ENCODE data around the gene CCNG2.
A peak's percentile ranks its signal among the peaks of the same experiment; 100 is the strongest.

Gene CCNG2

DNA sequence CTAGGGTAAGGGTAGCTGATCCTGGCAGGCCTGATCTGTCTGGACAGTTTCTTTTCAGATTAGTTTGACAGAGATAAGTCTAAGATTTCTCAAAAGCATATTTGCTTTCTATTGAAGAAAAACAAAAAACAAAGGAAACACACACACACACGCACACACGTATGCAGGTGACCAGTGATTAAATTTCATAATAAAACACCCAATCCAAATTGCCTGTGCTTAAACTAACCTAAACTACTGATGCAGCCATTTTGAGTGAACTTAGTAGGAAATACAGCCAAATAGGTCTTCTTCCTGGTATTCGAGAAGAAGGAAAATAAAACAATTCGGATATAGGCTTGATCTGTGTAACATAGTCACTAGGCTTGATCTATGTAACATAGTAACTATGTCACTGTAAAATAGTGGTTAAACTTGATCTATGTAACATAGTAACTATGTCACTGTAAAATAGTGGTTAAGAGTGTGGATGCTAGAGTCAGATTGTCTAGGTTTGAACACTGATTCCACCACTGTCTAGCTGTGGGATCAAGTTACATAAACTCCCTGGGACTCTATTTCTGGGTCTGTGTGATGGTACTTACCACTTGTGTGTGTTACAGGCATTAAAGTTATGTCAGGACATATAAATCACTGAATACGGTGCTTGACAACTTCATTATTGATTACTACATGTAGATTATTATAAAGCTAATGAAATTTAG, 9.8 kb upstream of the CCNG2 start:
- DNase-seq (ENCODE audit: low spot score): no peak

DNA sequence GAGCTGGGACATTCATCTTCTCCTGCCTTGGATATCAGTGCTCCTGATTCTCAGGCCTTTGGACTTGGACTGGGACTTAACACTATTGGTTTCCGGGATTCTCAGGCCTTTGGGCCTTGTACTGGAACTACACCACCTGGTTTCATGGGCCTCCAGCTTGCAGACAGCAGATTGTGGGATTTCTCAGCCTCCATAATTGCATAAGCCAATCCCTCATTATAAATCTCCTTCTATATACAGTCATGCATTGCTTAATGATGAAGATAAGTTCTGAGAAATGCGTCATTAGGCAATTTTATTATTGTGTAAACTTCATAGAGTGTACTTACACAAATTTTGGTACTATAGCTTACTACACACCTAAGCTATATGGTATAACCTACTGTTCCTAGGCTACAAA, 8.9 kb upstream of the CCNG2 start:
- DNase-seq (ENCODE audit: low spot score): no peak

DNA sequence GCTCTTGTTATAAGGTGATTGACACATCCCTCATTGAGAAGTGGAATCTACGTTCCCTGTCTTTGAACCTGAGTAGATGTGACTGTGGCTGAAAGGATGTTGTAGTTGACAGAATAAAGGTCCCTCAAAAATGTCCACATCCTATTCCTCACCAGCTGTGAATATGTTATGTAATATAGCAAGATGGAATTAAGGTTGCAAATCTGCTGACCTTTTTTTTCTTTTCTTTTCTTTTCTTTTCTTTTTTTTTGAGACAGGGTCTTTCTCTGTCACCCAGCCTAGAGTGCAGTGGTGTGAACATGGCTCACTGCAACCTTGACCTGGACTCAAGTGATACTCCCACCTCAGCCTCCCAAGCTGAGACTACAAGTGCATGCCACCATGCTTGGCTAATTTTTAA, 7.2 kb upstream of the CCNG2 start:
- DNase-seq (ENCODE audit: low spot score): no peak

DNA sequence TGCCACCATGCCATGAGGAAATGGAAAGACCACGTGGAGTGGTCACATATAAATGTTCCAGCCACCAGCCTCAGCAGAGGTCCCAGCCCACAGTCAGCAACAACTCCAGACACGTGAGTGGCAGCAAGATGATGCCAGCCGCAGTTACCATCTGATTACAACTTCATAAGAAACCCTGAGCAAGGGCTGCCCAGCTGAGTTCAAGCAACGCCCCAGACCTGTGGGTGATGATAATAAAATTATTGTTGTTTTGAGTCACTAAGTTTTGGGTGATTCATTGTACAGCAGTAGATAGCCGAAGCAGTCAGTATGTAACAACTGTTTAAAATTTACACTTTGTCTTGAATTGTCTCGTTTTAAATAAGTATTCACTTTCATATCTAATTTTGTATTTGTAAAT, 5.8 kb upstream of the CCNG2 start:
- DNase-seq (ENCODE audit: low spot score): no peak

DNA sequence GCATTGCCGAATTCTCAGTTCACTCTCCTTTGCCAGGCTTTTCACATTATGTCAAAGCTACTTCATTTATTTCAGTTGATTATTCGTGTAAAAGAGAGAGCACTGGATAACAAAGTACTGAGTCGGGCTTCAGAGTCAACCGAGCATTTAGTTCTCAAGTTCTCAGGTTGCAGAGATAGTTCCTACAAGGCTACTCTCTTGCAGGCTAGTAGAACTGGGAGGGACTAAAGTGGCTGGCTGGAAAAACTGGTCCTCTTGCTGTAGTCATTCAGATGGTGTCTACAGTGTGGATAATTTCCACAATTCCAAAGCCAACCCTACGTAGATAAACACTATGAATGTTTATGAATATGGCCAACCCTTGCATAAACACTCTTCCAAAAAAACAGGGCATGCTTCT, 4.6 kb upstream of the CCNG2 start:
- DNase-seq (ENCODE audit: low spot score): no peak

DNA sequence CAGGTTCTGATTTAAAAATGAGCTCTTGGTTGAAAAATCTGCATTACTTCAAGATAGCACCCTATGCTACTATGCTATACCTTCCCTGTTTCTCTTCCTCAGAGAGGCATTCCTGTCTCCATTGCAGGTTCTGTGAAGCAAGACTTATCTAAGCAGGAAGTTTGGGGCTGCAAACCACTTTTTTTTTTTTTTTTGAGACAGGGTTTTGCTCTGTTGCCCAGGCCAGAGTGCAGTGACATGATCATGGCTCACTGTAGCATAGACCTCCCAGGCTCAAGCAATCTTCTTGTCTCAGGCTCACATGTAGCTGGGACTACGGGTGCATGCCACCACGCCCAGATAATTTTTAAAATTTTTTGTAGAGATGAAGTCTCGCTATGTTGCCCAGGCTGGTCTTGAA, 4.0 kb upstream of the CCNG2 start:
- no peak for DNase-seq (ENCODE audit: low spot score)

DNA sequence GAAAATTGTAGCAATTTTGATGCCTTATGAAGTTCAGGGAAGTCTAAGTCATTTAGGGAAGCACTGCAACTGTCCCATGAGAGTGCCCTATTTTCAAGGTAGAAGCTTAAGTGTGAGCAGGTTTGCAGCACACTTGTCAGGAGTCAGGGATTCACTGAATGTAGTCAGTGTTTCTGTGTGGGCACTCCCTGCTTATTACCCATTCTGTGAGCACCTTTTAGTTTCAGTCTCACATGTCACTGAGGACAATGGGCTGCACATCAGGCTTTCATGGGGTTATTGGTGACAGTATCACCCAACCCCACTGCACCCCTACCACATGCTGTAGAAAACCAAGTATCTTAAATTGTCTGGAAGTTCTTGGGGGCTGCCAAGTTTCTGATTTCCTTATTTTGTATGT, 2.9 kb upstream of the CCNG2 start:
- DNase-seq (ENCODE audit: low spot score): no peak

DNA sequence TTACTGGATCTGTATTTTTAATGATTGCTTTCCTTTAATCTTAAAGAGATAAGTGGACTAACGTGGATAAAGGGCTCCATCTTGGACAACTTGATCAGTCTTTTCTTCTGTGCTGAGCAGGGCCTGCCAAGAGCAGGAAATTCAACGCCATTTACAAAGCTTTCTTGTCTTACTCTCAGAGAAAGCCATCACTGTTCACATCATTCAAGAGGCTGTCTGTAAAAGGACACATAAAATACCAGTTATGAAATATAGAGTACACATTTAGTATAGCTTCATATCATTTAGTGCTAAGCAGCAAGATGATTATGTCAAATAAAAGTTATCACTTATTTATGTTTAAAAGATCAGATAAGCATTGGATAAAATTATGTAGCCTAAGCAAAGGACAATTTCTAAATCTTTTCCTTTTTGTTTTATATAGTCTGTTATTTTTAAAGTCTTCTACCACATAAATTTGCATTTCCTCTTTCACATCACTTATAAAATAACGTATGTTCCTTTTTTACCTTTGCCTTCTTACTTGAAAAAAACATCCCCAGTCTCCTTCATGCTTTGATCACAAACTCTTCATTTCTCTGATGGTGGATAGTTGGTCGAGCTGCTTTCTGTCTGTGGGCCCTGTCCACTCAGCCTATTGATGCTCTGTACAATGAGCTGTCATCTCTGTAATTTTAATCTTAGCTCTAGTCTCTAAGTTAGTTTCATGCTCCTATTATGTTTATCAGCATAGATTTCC, 2.1 kb upstream of the CCNG2 start:
- peak; percentile 60 for DNase-seq (ENCODE audit: low spot score)

DNA sequence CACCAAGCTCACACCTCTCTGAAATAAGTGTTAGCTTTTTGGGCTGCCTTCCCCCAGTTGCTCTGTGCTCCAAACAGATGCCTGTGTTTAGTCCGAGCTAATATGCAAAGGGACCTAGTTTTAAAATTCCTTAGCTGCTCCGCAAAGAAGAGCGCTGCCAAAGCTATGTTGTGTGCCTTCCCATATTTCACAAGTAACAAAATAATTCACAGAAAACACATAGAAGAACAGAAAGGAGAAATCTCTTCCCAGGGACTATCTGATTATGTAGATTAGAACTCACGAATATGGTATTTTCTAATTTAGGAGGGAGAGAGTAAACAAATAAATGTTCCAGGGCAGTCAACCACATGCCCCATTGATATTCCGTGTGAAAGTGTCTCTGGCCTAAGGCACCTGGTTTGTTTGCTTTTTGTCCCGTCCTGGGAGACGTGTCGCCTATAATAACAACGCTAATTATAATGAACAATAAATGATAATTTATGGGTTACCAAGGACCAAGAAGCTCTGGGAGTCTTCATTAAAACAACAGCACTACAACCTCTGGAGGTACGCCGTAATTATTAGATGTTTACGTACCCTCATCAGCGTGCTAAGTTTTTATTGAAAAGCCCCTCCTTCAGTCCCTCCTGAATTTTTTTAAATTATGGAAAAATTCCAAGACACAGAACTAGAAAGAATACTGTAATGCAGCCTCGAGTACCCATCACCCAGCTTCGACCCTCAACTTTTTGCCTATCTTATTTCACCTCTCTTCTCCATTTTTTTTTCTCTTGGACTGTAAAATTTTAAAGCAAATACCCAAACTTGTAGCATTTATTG, 1.2 kb upstream of the CCNG2 start:
- peak; percentile 18 for DNase-seq (ENCODE audit: low spot score)

DNA sequence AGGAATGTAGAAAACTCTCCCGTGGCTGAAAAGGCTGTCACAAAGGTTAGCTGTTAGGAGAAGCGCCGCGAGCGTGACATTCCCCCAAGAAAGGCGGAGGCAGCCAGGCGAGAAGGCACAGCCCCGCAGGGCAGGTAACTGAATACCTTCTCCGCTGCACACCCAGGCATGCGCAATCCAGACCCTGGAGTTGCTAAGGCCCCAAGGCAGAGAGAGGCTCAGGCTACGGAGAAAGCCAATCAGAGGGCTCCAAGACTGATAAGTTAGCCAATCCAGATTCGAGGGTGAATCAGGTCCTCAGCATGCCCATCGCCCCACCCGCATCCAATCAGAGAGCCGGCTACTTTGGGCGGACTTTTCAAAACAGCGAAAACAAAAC, 485 bp upstream of the CCNG2 start:
- peak; percentile 99 for DNase-seq (ENCODE audit: low spot score)

DNA sequence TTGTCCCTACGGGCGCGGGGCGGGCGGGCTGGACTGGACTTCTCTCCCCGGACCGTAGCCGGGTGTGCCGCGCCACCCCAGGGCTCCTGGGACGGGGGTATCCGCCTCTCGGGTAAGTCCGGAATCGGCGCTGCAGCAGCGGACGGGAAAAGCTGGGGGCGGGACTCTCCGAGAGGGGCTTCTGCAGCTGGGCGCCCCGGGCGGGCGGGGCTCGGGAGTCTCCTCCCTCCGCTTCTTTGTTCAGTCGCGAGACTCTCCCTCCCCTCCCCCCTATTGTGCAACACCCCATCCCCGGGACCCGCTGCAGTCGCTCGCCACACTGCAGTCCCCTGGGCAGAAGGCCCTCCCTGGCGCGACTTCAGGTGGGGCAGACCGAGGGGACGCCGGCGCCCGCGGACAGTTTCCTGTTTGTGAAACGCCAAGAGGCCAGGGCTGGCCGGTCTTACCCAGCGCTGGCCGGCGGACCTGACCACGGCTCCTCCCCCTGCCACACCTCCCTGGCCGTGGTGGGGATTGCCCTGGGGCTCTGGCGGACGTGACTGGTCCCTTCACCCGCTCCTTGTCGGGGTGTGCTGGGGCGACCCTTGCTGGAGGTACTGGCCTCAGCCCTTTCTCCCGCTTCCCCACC, 966 bp downstream of the CCNG2 start:
- peak; percentile 82 for DNase-seq (ENCODE audit: low spot score)

DNA sequence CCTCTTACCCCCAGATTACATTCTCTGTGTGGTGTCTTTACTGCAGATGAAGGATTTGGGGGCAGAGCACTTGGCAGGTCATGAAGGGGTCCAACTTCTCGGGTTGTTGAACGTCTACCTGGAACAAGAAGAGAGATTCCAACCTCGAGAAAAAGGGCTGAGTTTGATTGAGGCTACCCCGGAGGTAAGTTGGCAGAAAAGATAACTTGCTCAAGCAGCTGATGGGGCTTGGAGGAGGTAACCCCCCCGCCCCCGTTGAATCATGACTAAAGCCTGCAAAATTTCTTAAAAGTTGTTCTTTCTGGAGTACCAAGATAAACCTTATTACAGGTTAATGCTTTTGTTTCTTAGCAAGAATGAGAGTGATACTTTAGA, 1.5 kb downstream of the CCNG2 start:
- DNase-seq (ENCODE audit: low spot score): no peak

DNA sequence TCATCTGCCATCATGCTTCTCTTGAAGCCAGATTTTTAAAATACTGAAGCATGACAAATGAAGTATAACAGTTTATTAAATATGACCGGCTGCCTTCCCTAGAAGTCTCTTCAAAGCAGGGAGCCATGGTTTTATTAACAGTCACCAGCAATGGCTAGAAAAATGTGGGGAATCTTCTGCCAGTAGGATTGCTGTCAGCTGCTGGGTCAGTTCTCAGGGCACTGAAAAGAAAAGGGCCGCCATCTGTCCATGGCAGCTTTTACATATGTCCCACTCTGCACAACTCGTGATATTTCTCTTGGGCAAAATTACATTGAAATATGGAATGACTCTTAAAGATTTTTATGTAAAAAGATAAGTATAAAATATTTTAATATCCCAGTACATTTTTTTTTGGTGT, 2.8 kb downstream of the CCNG2 start:
- DNase-seq (ENCODE audit: low spot score): no peak

DNA sequence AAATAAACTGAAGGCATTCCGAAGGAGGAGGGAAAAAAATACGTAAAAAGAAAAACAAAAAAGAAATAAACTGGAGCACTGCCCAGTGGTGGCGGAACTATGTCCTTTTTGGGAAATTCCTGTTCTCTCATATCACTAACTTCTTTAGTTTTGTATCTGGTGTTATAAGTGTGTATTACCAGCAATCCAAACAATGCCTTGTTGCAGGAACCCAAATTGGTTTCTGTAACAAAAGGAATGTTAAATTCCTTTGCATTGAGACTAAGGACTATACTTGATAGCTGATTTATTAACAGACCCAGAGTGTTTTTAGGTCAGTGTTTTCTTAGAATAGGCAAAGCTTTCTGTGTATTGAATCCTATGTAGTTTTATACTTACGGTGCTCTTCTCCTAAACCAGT, 6.6 kb downstream of the CCNG2 start:
- no peak for DNase-seq (ENCODE audit: low spot score)

DNA sequence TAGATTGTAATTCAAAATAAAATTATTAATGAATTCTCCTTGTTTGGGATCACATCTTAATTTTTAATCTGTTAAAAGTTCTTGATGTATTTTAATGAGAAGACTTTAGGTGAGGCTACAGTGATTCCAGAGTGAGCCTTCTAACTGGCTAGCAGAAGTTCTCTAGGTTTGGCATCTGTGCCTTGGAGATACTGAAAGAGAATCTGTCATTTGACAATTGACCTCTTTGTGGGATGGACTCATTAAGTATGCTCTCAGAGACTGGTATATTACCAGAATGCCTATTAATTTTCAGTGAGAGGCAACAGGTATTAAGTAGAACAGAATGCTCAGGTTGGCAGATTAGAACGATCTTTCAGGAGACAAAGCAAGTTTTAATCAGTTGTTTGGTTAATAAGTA, 10.2 kb downstream of the CCNG2 start:
- DNase-seq (ENCODE audit: low spot score): no peak

DNA sequence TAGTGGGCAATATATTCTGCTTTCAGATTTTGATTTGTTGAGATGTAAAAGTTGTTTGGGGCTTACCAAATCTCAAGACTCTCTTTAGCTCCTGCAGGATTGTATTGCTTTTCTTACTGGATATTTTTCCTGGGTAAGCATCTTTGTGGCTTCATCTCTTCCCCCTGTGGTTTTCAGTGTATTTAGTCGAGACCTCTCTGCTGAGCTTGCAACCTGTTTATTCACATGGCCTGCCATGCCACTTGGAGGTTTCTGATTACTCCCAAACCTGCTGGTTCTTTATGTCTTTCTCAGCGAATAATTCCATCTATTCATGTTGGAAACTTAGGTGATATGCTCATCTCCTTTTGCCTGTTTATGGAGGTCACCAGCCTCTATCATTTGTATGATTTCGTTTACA, 10.9 kb downstream of the CCNG2 start:
- DNase-seq (ENCODE audit: low spot score): no peak

DNA sequence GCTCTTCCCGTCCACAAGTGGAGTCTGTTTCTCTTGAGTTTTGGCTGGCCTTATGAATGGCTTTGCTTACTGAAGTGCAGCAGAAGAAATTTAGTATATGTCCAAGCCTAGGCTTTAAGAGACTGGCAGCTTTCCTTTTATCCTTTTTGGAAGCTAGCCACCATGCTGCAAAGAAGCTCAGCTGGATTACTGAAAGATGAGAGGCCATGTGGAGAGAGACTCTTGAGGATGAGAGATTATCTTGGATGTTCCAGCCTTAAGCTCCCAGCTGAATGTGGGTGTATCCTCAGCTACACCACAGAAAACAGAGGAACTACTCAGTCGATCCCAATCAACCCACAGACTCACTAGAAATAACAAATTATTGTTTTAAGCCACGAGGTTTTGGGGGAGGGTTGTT, 12.5 kb downstream of the CCNG2 start:
- DNase-seq (ENCODE audit: low spot score): peak; percentile 21

DNA sequence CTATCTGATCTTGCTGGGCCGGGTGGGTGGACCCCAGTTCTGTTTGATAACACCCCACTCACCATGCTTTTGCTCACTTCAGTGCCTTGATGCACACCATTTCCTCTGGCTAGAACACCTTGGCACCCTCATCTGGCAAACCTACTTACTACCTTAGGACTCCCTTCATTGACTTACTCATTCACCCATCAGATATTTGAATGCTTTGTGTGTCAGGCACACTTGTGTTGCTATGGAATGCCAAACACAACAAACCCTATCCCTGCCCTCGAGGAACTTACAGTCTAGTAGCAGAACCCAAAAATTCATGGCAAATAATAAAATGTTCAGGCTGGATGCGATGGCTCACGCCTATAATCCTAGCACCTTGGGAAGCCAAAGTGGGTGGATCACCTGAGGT, 13.9 kb downstream of the CCNG2 start:
- no peak for DNase-seq (ENCODE audit: low spot score)

DNA sequence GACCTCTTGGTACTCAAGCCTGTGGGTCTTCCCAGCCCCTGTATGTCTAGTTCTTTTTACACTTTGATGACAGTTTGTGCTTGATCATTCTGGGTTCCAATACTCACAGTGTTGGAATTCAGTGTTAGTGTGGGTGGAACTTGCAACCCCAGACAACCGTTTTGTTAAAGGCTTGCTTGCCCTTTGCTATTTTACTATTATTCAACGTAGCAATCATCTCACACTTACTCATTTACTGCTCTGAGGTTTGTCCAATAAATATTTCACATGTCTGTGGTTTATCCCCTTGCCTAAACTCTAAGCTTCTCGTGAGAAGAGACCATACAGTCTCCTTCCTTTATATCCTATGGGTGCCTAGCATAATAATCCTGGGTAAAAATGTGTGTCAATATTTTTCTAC, 15.3 kb downstream of the CCNG2 start:
- DNase-seq (ENCODE audit: low spot score): no peak

DNA sequence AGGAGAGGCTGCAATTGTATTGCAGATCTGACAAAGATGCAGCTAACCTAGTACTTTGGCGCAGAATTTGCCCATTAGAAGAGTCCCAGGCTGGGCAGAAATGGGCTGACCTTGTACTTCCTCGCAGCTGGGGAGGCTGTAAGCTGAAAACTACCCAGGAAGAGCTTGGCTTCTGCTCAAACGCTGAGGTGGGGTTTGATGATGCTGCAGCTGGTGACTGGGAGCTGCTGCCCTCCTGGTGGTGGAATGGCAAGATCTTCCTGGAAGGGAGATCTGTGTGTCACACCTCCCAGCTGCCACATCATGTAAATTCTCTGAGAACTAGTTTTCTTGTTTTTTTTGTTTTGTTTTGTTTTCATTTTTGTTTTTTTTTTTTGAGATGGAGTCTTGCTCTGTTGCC, 17.4 kb downstream of the CCNG2 start:
- DNase-seq (ENCODE audit: low spot score): no peak

DNA sequence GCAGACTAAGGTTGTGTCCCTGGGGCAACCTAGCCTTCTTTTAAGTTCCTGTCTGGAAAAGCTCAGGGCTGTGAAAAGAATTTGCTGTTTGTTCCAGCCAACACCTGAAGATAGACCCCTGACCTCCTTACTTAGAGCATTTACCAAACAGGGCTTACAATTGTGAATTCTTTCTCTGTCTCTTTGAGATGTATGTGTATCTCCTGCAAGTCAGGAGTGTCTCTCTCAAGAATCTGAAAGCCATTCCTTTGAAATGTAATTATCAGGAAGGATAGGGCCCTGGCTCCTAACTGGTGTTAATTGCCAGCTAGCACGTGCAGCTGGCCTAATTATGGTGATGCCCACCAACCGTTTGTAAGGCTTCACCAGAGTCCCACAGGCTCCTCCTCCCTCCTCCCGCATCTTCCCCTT, 18.2 kb downstream of the CCNG2 start:
- DNase-seq (ENCODE audit: low spot score): no peak

DNA sequence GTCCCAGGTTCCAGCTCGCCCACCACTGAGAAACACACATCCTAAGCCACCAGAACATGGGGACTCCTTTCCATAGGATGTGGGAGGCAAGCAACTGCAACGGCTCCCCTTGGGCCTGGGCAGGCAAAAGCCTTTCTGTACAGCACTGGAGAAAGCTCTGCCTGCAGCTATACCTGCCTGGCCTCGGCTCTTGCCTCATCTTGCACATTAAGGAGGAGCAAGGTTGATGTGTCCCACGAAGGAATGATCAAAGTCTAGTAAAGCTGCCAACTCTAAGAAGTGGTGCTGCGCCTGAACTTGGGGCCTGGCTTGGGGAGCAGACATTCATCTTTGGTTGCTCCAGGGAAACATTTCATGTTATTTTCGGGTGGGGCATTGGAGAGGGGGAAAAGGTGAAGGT, 19.6 kb downstream of the CCNG2 start:
- DNase-seq (ENCODE audit: low spot score): no peak

DNA sequence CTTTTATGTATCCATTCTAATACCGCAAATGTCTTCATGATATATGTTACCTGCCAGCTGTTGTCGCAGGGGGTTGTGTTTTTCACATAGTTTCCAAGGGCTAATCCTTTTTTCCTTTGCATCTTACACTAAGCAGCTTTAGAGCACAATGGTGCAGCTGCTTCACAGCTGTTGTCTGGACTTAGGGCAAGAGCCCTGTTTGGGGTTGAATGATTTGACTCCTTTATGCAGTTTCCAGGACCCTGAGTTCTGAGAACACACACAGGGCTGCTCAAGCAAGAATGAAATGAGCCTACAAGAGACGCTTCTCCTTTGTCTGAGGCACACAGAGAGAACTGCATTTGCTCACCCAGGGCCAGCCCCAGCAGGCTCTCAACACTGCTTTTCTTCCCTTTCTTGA, 20.2 kb downstream of the CCNG2 start:
- DNase-seq (ENCODE audit: low spot score): no peak
